ENCODE data around the gene EIF4E1B.

- TF ChIP-seq POLR2A (IDR thresholded peaks at IDR 0.05; ENCODE audit: low read depth, low read length) (no peak), POLR2AphosphoS5 (IDR thresholded peaks at IDR 0.05; ENCODE audit: low read depth, low read length) (no peak)
Observed at GRCh38 chr5:176642675-176643490, 12.4 kb downstream of the EIF4E1B start.
